Mucosa of rectum (tissue), 2 donors: ENCODE data around the gene CACNA2D1.

Experiments
- H3K27ac ChIP-seq, 2 donors: one replicate each; pipeline ENCODE4 v1.7.0; 2013; ENCODE audit warnings: inconsistent platforms in 2 of 2, low read depth in 2 of 2, low read length in 2 of 2
- H3K27me3 ChIP-seq, 2 donors: one replicate each; pipeline ENCODE4 v1.7.0; 2013; ENCODE audit warnings: low read length in 2 of 2; ENCODE audit not compliant: control insufficient read depth in 2 of 2, insufficient read depth in 2 of 2
- H3K36me3 ChIP-seq, 2 donors: one replicate each; pipeline ENCODE4 v1.7.0; 2013; ENCODE audit warnings: low read length in 2 of 2; ENCODE audit not compliant: control insufficient read depth in 2 of 2, insufficient read depth in 2 of 2
- H3K4me1 ChIP-seq, 2 donors: one replicate each; pipeline ENCODE4 v1.7.0; 2013; ENCODE audit warnings: low read length in 2 of 2, mild to moderate bottlenecking in 1 of 2; ENCODE audit not compliant: control insufficient read depth in 2 of 2, insufficient read depth in 2 of 2
- H3K4me3 ChIP-seq, 2 donors: one replicate each; pipeline ENCODE4 v1.7.0; 2013; ENCODE audit warnings: low read length in 2 of 2
- H3K9ac ChIP-seq, 2 donors: one replicate each; pipeline ENCODE4 v1.7.0; 2013; ENCODE audit warnings: low read length in 2 of 2, low read depth in 1 of 2, mild to moderate bottlenecking in 1 of 2
- H3K9me3 ChIP-seq, 2 donors: one replicate each; pipeline ENCODE4 v1.7.0; 2013; ENCODE audit warnings: low read length in 2 of 2; ENCODE audit not compliant: control insufficient read depth in 2 of 2
- donor health status: healthy.
- donor health status: Normal muscosa, but diverticular disease.

CACNA2D1 gene

GRCh38 chr7:82268632-82269031 lies 174.9 kb downstream of the CACNA2D1 start:
- Histone ChIP-seq H3K27ac (no peak overlapping the region), H3K9me3 (no peaks in the 10 kb centered on the region), H3K27me3 (no peaks in the 10 kb centered on the region), H3K4me3 (no peak overlapping the region), H3K9ac (no peak overlapping the region), H3K4me1 (no peaks in the 10 kb centered on the region), H3K36me3 (no peaks in the 10 kb centered on the region)

- Histone ChIP-seq H3K4me3 (no peak overlapping the region), H3K36me3 (no peaks in the 10 kb centered on the region), H3K4me1 (no peaks in the 10 kb centered on the region), H3K9ac (no peak overlapping the region), H3K9me3 (no peaks in the 10 kb centered on the region), H3K27me3 (no peaks in the 10 kb centered on the region), H3K27ac (no peak overlapping the region)
Measured at GRCh38 chr7:82266081-82266480, 177.5 kb downstream of the CACNA2D1 start.

DNA sequence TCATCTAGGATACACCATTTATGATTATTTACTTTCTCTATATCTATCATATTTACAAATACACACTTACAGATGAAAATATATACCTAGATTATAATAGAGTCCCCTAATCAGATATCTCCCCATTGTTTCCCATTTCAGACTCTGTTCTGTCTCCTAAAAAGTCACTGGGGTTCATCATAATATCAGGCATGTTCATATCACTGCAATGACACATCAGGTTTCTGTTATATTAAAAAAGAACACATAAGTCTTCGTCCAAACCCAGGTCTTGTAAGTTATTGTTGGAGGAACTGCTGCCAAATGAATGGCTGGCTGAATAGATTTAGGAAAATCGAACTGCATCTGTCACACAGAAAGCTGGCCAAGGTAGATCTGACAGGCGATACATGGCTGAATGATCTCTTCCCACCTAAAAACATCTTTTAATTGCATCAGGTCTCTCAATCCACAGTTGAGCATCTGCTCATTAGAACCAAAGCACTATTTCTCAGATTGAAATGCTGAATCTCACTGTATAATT lies 178.7 kb downstream of the CACNA2D1 start:
- Histone ChIP-seq H3K4me1 (no peaks in the 10 kb centered on the region), H3K4me3 (no peak overlapping the region), H3K9me3 (no peaks in the 10 kb centered on the region), H3K36me3 (no peaks in the 10 kb centered on the region), H3K9ac (no peak overlapping the region), H3K27ac (no peak overlapping the region), H3K27me3 (no peaks in the 10 kb centered on the region)

GRCh38 chr7:82263920-82264782 lies 179.4 kb downstream of the CACNA2D1 start:
- H3K36me3 ChIP-seq: no peaks in the 10 kb centered on the region
- no peak overlapping the region for H3K9ac ChIP-seq
- H3K4me3 ChIP-seq: no peak overlapping the region

GRCh38 chr7:82258181-82258580 lies 185.4 kb downstream of the CACNA2D1 start:
- H3K27me3 ChIP-seq: no peaks in the 10 kb centered on the region
- no peak overlapping the region for H3K27ac ChIP-seq

More at GRCh38 chr7:82263920-82264782, 179.4 kb downstream of the CACNA2D1 start:
- H3K27ac ChIP-seq: no peak overlapping the region
- no peaks in the 10 kb centered on the region for H3K27me3 ChIP-seq
- H3K4me1 ChIP-seq: no peaks in the 10 kb centered on the region
- H3K9me3 ChIP-seq: no peaks in the 10 kb centered on the region

DNA sequence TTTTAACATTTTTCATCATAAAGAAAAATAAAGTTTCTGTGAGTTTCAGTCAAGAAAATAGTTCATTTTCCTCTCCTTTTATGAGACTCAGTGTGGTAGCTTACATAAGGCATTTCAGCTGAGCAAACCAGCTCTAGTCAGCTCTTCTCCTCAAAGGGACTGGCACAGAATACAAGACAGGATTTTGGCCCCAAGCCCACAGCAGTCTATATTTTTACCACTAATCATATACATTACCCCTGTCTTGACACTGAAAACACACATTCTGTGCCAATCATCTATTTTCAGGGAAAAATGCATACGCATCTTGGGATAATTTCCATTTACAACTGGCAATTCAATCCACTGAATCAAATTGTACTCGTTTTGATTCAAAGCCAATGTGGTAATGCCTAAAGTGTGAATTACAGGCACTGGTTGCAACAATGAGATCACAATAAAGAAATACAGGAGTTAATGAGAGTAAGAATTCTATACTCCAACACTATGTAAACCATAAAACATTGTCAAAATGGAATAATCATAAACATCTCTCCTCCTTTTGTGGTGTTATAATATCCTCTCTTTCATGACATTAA lies 186.4 kb downstream of the CACNA2D1 start:
- H3K9me3 ChIP-seq: no peaks in the 10 kb centered on the region
- no peaks in the 10 kb centered on the region for H3K4me1 ChIP-seq
- H3K27me3 ChIP-seq: no peaks in the 10 kb centered on the region
- H3K9ac ChIP-seq: no peak overlapping the region
- no peak overlapping the region for H3K27ac ChIP-seq
- H3K36me3 ChIP-seq: no peaks in the 10 kb centered on the region
- H3K4me3 ChIP-seq: no peak overlapping the region

More at GRCh38 chr7:82258181-82258580, 185.4 kb downstream of the CACNA2D1 start:
- Histone ChIP-seq H3K36me3 (no peaks in the 10 kb centered on the region), H3K9me3 (no peaks in the 10 kb centered on the region), H3K4me3 (no peak overlapping the region), H3K4me1 (no peaks in the 10 kb centered on the region), H3K9ac (no peak overlapping the region)

DNA sequence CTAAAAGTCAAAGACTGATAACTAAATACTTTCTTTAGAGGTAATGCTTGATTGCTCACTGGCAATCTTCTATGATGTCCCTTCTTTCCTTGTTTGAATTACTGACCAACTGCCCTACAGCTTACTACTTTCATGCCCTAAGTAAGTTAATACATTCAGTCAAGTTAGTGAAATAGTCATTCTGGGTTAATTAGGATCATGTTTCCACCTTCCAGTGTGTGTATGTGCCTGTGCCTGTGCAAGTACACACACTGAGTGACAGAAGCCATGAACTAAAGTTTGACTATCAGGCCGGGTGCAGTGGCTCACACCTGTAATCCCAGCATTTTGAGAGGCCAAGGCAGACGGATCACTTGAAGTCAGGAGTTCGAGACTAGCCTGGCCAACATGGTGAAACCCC lies 187.9 kb downstream of the CACNA2D1 start:
- no peak overlapping the region for H3K9ac ChIP-seq
- no peaks in the 10 kb centered on the region for H3K27me3 ChIP-seq
- H3K36me3 ChIP-seq: no peaks in the 10 kb centered on the region
- no peak overlapping the region for H3K4me3 ChIP-seq
- no peaks in the 10 kb centered on the region for H3K9me3 ChIP-seq
- no peak overlapping the region for H3K27ac ChIP-seq
- no peaks in the 10 kb centered on the region for H3K4me1 ChIP-seq

DNA sequence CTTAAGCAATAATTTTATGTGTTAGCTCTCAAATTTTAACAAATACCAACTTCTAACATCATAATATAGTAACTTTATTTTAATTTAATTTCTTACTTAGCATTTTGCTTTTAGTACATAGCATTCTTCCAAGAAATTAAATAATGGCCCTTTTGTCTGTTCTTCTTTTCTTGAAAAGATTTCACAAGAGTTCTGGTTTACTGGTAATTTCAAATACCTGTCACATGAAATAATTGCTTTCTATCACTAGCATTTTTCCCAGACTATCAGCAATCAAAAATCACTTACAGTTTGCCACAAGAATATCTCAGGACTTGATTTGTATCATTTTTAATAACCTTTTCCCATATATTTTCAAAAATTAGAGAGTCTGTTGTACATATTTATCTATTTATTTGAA lies 193.0 kb downstream of the CACNA2D1 start:
- Histone ChIP-seq H3K9me3 (no peaks in the 10 kb centered on the region), H3K4me3 (no peak overlapping the region), H3K9ac (no peak overlapping the region), H3K4me1 (no peaks in the 10 kb centered on the region), H3K27me3 (no peaks in the 10 kb centered on the region), H3K36me3 (no peaks in the 10 kb centered on the region), H3K27ac (no peak overlapping the region)

DNA sequence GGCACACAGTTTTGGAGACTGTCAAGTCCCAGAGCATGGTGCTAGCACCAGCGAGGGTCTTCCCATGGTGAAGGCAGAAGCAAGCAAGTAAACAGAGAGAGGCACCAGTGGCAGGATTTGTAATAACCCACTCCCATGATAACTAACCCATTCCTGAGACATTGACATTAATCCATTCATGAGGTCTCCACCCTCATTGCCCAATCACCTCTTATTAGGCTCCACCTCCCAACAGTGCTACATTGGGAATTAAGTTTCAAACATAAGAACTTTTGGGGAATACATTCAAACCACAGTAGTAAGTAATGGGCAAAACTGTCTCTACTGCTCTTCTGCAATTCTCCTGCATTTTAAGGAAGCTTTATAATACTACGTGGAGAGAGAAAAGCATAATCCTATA lies 193.6 kb downstream of the CACNA2D1 start:
- H3K4me1 ChIP-seq: no peaks in the 10 kb centered on the region
- H3K4me3 ChIP-seq: no peak overlapping the region
- no peaks in the 10 kb centered on the region for H3K9me3 ChIP-seq
- H3K27ac ChIP-seq: no peak overlapping the region
- H3K36me3 ChIP-seq: no peaks in the 10 kb centered on the region
- H3K27me3 ChIP-seq: no peaks in the 10 kb centered on the region
- no peak overlapping the region for H3K9ac ChIP-seq

- H3K9ac ChIP-seq: no peak overlapping the region
Measured at GRCh38 chr7:82247814-82248433, 195.7 kb downstream of the CACNA2D1 start.

More at GRCh38 chr7:82247814-82248433, 195.7 kb downstream of the CACNA2D1 start:
- no peak overlapping the region for H3K4me3 ChIP-seq
- H3K27me3 ChIP-seq: no peaks in the 10 kb centered on the region
- no peaks in the 10 kb centered on the region for H3K9me3 ChIP-seq
- no peak overlapping the region for H3K27ac ChIP-seq
- H3K4me1 ChIP-seq: no peaks in the 10 kb centered on the region
- H3K36me3 ChIP-seq: no peaks in the 10 kb centered on the region
